COR-L47 (cell line): ENCODE results near the gene GNS.
"Not testable (repeated sequence)": the region's sequence is repeated elsewhere in the genome, so short reads cannot be mapped to it uniquely, and the experiment has no call there.

Experiments used
- DNase-seq: peaks from one replicate; lab custom pipeline; 2025; lab: John Stamatoyannopoulos, UW

GNS gene

DNA sequence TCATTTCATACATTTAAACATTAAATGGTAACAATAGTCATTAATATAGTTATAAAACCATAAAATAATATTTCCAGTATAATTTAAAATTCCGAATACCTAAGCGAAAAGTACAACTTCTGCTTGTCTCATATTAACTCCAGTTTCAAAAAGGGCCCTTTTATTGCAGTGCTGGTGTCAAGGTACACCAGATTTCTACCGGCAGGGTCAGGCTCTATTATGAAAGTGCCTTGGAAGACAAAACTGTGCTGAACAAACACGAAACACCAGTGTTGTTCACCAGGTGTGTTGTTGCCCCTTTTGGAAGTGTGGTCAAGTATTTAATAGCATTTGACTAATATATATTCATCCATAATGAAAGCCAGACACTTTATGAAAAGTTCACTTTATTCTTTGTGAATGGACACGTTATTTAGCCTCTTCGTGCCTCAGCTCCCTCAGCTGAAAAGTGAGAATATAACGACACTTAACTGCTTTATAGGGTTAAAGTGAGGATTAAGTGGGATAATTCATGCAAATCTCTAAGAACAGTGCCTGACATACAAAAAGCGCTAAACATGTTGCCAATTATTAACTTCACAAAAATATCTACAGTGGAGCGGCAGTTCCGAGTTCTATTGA is 20.3 kb upstream of the GNS start:
- no peak for DNase-seq

DNA sequence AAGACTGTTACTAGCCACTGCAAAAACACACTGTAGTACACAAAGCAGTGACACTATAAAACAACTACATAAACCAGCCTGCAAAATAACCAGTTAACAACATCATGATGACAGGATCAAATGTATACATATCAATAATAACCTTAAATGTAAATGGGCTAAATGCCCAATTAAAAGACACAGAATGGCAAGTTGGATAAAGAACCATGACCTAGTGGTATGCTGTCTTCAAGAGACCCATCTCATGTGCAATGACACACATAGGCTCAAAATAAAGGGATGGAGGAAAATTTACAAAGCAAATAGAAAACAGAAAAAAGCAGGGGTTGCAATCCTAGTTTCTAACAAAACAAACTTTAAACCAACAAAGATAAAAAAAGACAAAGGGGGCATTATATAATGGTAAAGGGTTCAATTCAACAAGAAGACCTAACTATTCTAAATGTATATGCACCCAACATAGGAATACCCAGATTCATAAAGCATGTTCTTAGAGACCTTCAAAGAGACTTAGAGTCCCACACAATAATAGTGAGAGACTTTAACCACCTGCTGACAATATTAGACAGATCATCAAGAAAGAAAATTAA is 16.0 kb upstream of the GNS start:
- DNase-seq, result not testable (repeated sequence)

DNA sequence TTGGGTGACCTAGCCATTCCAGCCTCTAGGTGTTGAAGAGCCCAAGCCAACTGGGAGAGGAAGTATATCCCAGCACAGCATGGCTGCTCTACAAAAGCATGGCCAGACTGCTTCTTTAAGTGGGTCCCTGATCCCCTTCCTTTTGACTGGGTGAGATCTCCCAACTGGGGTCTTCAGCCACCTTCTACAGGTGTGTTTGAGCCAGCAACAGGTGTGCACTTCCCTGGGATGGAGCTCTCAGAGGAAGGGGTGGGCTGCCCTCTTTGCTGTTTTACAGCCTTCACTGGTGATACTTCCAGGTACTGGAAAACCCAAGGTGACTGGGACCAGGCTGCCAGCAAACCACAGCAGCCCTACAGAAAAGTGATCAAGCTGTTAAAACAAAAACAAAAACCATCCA is 14.2 kb upstream of the GNS start:
- no peak for DNase-seq

DNA sequence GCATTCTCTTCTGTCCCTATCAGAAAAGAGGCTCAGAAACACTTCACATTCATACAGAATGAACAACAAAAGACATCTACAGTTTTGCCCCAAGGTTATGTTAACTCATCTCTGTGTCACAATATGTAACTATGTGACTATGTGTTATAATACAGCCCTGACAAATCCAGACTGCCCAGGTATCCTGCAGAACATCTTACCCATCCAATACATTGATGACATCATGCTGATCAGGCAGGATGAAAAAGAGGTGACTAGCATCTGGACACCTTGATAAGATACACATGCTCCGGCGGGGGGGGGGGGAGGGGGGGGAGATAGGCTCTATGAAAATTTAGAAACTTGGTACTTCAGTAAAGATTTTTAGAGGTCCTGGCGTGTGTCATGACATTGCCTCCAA is 8.3 kb upstream of the GNS start:
- DNase-seq, result no peak

DNA sequence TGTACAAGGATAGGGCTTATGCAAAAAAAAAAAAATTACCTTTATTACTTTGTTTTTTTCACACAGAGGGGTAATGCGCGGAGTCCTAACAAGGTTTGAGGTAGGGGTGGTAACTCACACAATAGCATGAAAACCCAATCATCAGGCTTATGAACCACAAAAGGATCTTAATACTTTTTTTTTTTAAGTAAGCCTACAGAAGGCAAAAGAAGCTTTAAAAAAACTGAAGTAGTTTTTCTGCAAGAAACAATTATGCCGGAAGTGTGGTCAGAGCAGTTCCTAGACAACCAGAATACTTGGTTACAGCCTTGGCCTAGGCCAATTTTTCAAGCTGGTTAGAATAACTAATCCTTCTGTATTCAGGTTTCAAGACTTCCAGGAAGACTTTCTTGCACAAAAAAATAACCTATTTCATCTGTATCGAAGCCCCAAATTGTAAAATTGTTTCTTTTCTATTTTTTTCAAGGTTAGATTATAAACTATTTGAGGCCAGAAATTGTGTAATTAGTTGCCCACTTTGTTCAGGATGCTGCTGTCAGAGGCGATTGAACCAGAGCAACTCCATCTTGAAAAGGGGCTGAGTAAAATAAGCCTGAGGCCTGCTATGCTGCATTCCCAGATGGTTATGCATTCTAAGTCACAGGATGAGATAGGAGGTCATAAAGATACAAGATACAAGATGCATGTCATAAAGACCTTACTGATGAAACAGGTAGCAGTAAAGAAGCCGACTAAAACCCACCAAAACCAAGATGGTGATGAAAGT is 1.8 kb upstream of the GNS start:
- no peak for DNase-seq

DNA sequence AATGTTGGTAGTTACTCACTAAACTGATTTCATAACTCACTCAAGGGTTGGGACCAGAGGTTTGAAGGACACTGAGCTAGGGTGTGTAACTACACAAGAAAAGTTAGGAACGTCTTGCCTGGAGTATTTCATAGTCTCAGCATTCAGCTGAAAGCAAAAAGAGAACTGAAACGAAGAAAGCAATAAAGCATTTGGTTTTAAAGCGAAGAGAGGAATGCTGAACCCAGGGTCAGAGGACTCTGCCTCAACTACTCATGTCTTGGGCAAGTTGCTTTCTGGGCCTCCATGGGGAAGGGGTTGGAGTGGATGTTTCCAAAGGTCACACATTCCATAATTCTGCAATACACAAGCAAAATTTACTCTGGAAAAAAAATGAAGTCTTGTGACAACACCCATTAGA is 1.4 kb downstream of the GNS start:
- DNase-seq, result no peak

DNA sequence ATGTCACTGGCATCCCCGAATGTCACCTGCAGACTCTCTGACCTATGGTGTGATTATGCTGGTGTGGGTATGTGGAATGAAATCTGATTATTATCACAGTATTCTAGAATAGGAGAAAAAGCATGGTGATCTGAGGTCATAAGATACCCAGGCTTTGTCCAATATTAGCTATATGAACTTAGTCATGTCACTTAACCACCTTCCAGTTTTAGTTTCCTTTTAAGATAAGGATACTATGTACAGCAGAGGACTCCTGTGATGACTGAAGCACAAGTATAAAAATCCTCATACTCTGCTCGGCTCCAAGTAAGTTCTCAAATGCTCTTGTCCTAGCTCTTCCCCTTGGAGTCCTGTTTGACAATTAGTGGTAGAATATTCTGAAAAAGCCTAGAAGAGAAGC is 2.8 kb downstream of the GNS start:
- DNase-seq, result no peak

DNA sequence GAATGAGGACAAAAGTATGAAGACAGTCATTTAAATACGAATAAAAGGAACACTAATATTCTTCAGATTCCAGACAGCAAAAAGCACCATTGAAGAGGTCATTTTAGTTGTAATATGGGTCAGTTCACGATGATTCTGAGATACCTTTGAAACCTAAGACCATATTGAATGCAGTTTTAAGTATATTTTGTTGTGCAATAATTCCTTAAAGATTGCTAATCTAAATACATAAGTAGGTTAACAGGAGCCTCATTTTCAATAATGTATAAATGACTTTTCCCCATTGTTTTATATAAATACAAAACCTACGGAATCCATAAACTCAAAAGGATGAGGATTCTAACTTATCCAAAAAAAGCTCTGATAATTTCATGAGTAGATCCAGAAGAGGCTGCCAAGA is 5.8 kb downstream of the GNS start:
- DNase-seq, result no peak

DNA sequence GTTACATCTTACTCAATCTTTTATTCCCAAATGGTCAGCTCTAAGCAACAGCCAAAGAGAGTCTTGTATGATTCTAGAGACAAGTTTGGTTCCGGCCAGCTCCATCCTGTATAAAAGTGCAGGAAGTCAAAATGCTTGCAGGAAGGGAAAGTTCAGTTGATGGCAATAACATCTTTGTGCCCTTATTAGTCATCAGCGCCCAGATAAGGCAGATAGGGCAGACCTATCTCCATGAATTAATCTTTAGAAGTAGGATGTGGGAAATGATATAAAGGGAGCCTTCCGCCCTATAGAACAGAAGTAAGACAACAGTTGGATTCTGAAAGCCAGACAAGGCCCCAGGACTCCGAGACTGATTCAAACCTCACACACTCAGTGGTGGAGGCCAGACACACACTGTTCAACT is 6.4 kb downstream of the GNS start:
- DNase-seq, result no peak

DNA sequence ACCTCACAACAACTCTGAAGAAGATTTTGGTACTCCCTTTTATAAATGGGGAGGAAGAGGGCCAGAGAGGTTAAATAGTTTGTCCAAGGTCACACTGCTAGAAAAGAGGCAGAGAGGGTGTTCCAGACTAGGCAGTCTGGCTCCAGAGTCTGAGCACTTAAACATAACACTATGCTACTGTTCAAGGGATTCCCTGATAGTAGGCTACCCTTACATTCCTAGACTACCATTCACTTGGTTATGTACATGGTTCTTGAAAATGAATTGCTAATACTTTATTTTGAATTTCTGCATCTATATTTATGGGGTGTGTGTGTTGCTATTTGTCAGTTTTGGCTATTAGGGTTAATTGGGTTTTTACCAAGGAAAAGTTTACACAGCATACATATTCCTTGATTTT is 7.2 kb downstream of the GNS start:
- DNase-seq, result no peak

DNA sequence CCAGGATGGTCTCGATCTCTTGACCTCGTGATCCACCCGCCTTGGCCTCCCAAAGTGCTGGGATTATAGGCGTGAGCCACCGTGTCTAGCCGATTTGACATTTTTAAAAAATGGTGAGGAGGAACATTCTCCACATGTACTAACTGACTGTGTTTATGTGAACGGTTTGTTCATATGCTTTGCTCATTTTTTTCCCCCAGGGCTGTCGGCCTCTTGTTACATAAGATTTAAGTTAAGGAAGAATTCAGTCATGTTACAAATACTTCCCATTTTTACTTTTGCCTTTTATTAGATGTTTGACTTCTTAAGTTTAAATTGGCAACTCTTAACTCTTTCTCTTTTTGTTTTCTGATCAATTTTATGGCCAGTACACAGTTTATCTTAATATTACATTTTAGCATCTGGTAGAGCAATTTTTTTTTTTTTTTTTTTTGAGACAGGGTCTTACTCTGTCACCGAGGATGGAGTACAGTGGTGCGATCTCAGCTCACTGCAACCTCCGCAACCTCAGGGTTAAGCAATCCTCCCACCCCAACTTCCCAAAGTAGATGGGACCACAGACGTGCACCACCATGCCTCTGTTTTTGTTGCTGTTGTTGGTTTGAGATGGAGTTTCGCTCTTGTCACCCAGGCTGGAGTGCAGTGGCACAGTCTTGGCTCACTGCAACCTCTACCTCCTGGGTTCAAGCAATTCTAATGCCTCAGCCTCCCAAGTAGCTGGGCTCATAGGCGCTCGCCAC is 9.6 kb downstream of the GNS start:
- DNase-seq, result no peak

DNA sequence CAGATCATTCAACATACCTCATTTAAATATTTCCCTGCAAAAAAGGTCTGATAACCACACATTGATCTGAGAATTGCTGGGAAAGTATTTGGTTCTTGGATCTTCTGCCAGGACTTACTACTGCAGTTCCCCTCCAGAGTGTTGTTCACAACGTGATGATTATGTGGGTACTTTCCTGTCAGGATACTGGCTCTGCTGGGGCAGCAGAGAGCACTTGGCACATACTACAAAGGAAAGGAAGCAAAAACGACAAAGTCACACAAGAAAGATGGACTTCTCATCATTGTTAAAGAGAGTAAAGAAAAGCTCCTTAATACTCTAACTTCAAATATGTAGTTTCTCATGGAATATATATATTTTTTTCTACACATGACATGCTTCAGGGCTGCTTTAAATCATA is 11.5 kb downstream of the GNS start:
- DNase-seq, result no peak

DNA sequence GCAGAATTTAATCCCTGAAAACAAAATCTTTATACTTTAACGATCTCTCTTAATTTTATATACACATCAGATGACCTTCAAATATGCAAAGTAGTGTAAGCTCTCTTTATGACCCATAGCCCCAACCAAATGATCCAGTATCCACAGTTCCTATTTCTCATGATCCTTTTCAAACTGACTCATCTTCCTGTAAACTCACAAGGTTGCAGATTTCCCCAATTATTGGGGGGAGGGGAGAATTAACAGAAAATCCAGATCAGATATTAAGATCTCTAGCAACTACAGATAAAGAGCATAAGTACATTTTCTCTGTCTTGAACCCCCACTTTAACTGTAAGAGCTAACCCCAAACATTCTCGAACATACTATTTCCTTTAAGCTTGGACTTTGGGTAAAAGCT is 12.5 kb downstream of the GNS start:
- DNase-seq, result no peak

DNA sequence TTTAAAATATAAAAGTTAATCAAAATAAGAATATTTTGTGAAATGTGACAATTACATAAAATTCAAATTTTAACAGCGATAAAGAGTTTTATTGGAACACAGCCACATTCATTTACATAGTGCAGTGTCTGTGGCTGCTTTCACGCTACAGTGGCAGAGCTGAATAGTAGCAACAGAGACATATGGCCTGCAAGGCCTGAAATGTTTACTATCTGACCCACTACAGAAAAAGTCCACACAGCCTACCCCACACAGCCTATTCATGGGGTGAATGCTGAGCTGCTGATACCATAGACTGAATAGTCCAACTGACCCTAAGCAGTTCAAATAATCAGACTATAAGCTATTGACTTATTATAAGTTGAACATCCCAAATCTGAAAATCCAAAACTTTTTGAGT is 13.2 kb downstream of the GNS start:
- DNase-seq, result no peak

DNA sequence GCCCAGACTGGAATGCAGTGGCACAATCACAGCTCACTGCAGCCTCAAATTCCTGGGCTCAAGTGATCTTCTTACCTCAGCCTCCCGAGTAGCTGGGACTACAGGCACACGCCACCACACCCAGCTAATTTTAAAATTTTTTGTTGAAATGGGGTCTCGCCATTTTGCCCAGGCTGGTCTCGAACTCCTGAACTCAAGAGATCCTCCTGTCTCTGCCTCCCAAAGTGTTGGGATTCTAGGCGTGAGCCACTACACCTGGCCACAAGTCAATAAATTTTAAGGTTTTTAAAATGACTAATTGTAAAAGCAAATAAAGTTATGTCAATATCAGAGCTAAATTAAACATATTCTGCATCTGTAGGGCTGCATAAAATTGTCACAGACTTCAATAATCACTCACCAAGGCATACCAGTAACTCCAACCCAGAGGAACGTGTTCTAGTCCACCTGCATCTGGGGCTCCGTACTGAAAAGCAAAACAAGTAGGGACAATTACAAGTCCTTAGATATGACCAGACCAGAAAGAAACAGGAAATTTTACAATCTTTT is 13.9 kb downstream of the GNS start:
- no peak for DNase-seq

DNA sequence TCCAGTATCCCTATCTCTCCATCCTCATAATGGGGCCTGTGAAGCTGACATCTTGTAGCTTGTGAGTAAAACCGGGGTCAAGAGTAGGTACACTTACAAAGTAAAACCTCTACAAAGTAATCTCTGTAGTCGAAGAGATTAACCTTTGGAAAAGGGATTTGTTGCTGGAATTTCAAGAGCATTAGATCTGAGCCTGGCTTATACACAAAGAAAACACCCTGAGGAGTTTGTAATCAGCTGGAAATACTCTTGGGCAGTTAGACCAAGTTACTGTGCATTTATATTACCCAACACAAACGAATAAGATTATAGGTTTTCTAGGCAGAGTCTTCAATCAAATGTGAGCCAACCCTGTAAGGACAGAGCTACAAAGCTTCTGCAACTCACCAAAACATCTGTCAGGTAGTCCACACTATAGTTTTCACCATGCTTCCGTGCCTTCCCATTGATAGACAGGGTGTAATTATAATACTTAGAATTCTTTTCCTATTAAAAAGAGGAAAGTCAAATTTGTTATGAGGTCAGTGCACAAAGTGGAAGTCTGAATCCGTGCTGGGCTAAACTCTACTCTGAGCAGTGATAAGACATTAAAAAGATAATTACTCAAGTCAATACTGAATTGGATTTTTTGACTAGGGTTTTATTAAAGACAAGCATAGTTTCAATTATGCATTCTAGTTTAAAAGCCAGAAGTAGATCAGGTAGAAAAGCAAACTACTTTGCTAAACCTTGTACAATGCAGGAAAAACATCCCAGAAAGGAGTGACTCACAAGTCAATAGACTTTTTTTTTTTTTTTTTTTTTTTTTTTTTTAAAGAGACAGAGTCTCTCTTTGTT is 14.6 kb downstream of the GNS start:
- no peak for DNase-seq

DNA sequence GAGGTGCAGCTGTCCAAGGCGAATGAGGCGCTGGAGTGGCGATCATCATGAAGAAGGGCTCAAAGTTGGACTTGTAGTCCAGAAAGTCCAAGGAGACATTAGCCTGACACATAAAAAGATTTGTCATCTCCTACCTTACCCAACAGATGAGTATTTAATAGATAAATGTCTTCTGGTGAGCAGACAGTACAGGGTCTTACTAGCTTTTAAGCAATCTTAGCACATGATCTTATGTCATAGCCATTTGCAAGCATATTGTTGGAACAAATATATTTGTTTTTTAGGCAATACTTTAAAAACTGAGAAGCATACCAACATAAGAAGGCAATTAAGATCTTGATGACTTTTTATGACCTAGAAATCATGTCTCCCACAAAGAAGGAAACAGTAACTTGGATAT is 16.0 kb downstream of the GNS start:
- no peak for DNase-seq

DNA sequence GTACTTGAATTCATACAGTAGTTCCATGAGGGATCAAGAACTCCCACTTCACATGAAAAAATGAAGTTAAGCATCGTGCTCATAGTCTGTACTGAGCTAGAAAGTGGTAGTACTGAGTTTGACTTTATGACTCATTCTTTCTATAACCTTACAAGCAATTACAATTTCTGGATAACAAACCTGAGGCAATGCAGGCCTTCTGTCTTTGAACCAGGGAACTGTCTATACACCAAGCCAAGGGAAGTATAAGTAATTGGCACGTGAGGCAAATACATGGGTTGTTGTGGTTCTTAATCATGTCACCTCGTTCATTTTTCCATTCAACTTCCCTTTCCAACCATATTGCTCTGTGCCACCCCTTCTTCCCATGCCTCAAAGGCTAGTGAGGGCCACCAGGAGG is 16.8 kb downstream of the GNS start:
- DNase-seq, result no peak

DNA sequence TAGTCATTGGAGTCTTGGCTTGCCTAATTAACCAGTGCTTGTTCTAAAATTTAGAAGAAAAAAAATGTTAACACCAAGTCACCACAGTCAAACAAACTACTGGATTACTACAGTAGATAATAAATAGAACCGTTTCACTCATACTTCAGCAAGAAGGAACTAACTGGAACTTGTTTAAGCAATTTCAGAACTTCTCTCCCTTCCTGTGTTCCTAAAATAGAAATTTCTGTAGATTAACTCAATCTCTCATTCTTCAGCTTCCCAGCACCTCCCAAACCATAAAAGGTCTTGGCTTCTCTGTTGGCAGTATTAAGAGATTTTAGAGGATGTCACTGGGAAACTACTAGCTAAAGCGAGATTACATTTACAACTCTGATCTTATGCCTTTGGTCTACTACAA is 18.6 kb downstream of the GNS start:
- no peak for DNase-seq

DNA sequence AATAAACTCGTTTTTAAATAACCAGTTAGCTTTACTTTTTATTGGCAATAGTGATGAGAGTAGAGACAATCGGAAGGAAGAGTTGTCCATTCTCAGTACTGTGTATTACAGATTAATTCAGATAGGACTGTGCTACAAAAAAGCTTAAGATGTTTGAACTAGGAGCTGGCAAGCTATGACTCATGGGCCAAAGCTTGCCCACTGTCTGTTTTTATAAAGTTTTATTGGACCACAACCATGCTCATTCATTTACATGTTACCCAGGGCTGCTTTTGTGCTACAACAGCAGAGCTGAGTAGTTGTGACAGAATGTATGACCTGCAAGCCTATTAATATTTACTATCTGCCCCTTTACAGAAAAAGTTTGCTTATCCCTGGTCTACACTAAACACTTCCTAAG is 19.4 kb downstream of the GNS start:
- DNase-seq, result no peak

DNA sequence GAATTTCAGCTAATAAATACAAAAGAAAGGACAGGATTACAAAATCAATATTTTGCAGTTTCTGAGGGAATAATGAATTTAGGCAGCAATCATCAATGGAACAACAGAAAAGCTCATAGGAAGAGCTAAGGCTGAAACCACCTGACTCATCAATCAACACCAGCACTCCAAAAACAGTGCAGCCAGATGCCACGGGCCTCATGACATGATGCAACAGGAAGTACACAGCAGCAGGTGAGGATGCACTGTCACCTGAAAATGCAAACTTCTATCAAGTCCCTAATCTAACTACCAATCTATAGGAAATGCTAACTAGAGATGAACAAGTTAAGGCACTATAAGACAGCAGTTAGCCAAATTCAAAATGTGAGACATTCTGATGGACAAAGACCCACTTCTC is 21.7 kb downstream of the GNS start:
- DNase-seq, result no peak

DNA sequence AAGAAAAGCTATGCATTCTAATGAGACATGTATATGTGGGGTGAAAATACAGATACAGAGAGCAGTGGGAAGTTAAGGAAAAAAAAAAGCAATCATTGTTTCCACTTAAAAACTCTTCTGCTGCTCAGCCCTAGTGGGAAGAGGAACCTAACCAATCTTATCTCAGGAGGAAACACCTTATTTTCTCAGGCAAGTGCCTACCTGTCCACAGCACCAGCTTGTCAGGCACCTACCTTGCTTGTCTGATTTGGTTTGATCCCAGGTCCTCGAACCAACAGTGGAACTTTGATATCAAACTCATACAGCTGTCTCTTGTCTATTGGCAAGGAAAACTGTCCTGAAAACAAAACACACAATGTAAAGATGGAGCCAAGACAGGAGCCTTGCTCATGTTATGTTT is 22.4 kb downstream of the GNS start:
- DNase-seq, result no peak
